CD4-positive, alpha-beta T cell treated with Interleukin-1 beta for 1 hour (primary cell): Measurements from ENCODE around the gene CXXC1.
"Not testable (repeated sequence)": the region's sequence is repeated elsewhere in the genome, so short reads cannot be mapped to it uniquely, and the experiment has no call there.

Experiments used
- DNase-seq, 2 donors: peaks; one replicate each; pipeline ENCODE4 v3.0.0-alpha.2; 2020 to 2022

CXXC1 gene

GRCh38 chr18:50297621-50298442, 10.3 kb upstream of the CXXC1 start:
- DNase-seq = peak; percentile 72 to 82

- DNase-seq = no peak
Measured at GRCh38 chr18:50293039-50293438, 5.5 kb upstream of the CXXC1 start.

GRCh38 chr18:50289108-50289443, 1.6 kb upstream of the CXXC1 start:
- no peak for DNase-seq

- not testable (repeated sequence) for DNase-seq
Measured at GRCh38 chr18:50288348-50289107, 1.0 kb upstream of the CXXC1 start.

- no peak for DNase-seq
Measured at GRCh38 chr18:50287028-50287440, 458 bp downstream of the CXXC1 start.

GRCh38 chr18:50286391-50287027, 983 bp downstream of the CXXC1 start:
- DNase-seq = peak in 1 of 2 donors; percentile 22

GRCh38 chr18:50285631-50286321, 1.7 kb downstream of the CXXC1 start:
- no peak for DNase-seq

- DNase-seq = no peak
Measured at GRCh38 chr18:50285071-50285470, 2.4 kb downstream of the CXXC1 start.

- peak in 1 of 2 donors; percentile 48 for DNase-seq
Measured at GRCh38 chr18:50284255-50284885, 3.1 kb downstream of the CXXC1 start.

GRCh38 chr18:50283469-50284209, 3.9 kb downstream of the CXXC1 start:
- DNase-seq = no peak

- no peak for DNase-seq
Measured at GRCh38 chr18:50282521-50283335, 4.8 kb downstream of the CXXC1 start.

- DNase-seq = no peak
Measured at GRCh38 chr18:50281972-50282520, 5.4 kb downstream of the CXXC1 start.

GRCh38 chr18:50281295-50281971, 6.1 kb downstream of the CXXC1 start, which contains the start of gene MBD1:
Gene MBD1 (minus strand): TSS chr18:50281523. CDS start chr18:50279992, 1,531 bp downstream.
- DNase-seq = peak; percentile 97 to 99

- no peak for DNase-seq
Measured at GRCh38 chr18:50280707-50281294, 6.7 kb downstream of the CXXC1 start.

GRCh38 chr18:50279752-50280151, 7.7 kb downstream of the CXXC1 start:
- no peak for DNase-seq

GRCh38 chr18:50277942-50278341, 9.6 kb downstream of the CXXC1 start:
- DNase-seq = no peak

- no peak for DNase-seq
Measured at GRCh38 chr18:50276452-50276851, 11.0 kb downstream of the CXXC1 start.

GRCh38 chr18:50275503-50276036, 11.9 kb downstream of the CXXC1 start:
- no peak for DNase-seq

- DNase-seq = no peak
Measured at GRCh38 chr18:50274941-50275340, 12.6 kb downstream of the CXXC1 start.
